HG03354 (cell line): ENCODE results near the gene LEF1.

Experiments
- ATAC-seq: cut with Tn5 transposase; IDR thresholded peaks from one replicate; pipeline ENCODE4 v1.9.1; 2021; ENCODE audit warnings: mild to moderate bottlenecking; ENCODE audit not compliant: unreplicated experiment, poor library complexity, severe bottlenecking

The LEF1 gene

GRCh38 chr4:108181704-108182103 is 13.0 kb upstream of the LEF1 start:
- peak; percentile 72 for ATAC-seq

- ATAC-seq = no peak
Measured at GRCh38 chr4:108180513-108180912, 11.8 kb upstream of the LEF1 start.

- ATAC-seq = no peak
Measured at GRCh38 chr4:108175966-108176365, 7.2 kb upstream of the LEF1 start.

- ATAC-seq = no peak
Measured at GRCh38 chr4:108174856-108175255, 6.1 kb upstream of the LEF1 start.

GRCh38 chr4:108173599-108174057 is 4.9 kb upstream of the LEF1 start:
- ATAC-seq = no peak

- peak; percentile 52 for ATAC-seq
Measured at GRCh38 chr4:108172753-108173598, 4.2 kb upstream of the LEF1 start.

- ATAC-seq = peak; percentile 40
Measured at GRCh38 chr4:108172231-108172752, 3.6 kb upstream of the LEF1 start.

- ATAC-seq = no peak
Measured at GRCh38 chr4:108171339-108172230, 2.9 kb upstream of the LEF1 start.

- ATAC-seq = no peak
Measured at GRCh38 chr4:108170631-108171338, 2.1 kb upstream of the LEF1 start.

- no peak for ATAC-seq
Measured at GRCh38 chr4:108169664-108170063, 932 bp upstream of the LEF1 start.

- no peak for ATAC-seq
Measured at GRCh38 chr4:108168160-108168670, 517 bp downstream of the LEF1 start.

- ATAC-seq = peak; percentile 48
Measured at GRCh38 chr4:108166441-108167315, 2.1 kb downstream of the LEF1 start.

- ATAC-seq = no peak
Measured at GRCh38 chr4:108166038-108166437, 2.7 kb downstream of the LEF1 start.

GRCh38 chr4:108165586-108165985 is 3.1 kb downstream of the LEF1 start:
- ATAC-seq = no peak

- no peak for ATAC-seq
Measured at GRCh38 chr4:108163351-108163750, 5.4 kb downstream of the LEF1 start.

- no peak for ATAC-seq
Measured at GRCh38 chr4:108160741-108161352, 7.9 kb downstream of the LEF1 start.

- ATAC-seq = no peak
Measured at GRCh38 chr4:108159845-108160244, 8.9 kb downstream of the LEF1 start.

GRCh38 chr4:108157655-108158054 is 11.1 kb downstream of the LEF1 start:
- no peak for ATAC-seq
